IMR-90 (cell line): ENCODE measurements around the gene ZNF214. TPM values are rescaled to one million over a fixed set of nuclear protein-coding genes. Genes with fewer than 3 reads are reported as not detected.
"Not testable (repeated sequence)": the region's sequence is repeated elsewhere in the genome, so short reads cannot be mapped to it uniquely, and the experiment has no call there.

Source experiments
- ATAC-seq: fragments of 200-7000 bp; cut with Tn5 transposase; 2 replicates; pipeline ENCODE4 v1.9.1; 2020; ENCODE audit warnings: low read depth, mild to moderate bottlenecking, moderate library complexity
- BruUV-seq: library from RNA; stranded (reverse); fragments of 400-500 nt; replicated peaks from 2 replicates; lab custom pipeline; 2021; lab: Mats Ljungman, UMichigan
- CTCF ChIA-PET: fragments of 300-600 bp; formaldehyde crosslinking; extraction: SDS; loops from one replicate; lab custom pipeline; 2021; ENCODE audit warnings: antibody characterized with exemption; lab: Yijun Ruan, JAX
- POLR2A ChIA-PET: fragments of 300-600 bp; sonication (Branson Sonifier 250); formaldehyde crosslinking; loops from one replicate; lab custom pipeline; 2022; ENCODE audit warnings: antibody characterized with exemption; ENCODE audit not compliant: unreplicated experiment; lab: Charles Lee
- DNase-seq: peaks from one replicate; pipeline ENCODE4 v3.0.0; 2013
- H2AFZ ChIP-seq: replicated peaks from 2 replicates; pipeline ENCODE3; 2013; ENCODE audit warnings: low read length, mild to moderate bottlenecking; ENCODE audit not compliant: poor library complexity
- H2AK5ac ChIP-seq: 2 replicates; pipeline ENCODE4 v1.6.1; 2013; ENCODE audit warnings: low read depth, low read length, inconsistent platforms
- H2AK9ac ChIP-seq: replicated peaks from 2 replicates; pipeline ENCODE3; 2013; ENCODE audit warnings: mild to moderate bottlenecking, low read depth, low read length, moderate library complexity; ENCODE audit not compliant: poor library complexity
- H2BK120ac ChIP-seq: 2 replicates; pipeline ENCODE4 v1.6.1; 2013; ENCODE audit warnings: low read depth, low read length, inconsistent platforms
- H2BK15ac ChIP-seq: 3 replicates; pipeline ENCODE4 v1.6.1; 2013; ENCODE audit warnings: low read depth, low read length, inconsistent platforms
- H2BK20ac ChIP-seq: 2 replicates; pipeline ENCODE4 v1.6.1; 2013; ENCODE audit warnings: low read depth, mild to moderate bottlenecking, inconsistent platforms, low read length, moderate library complexity
- H2BK5ac ChIP-seq: 2 replicates; pipeline ENCODE4 v1.6.1; 2013; ENCODE audit warnings: mild to moderate bottlenecking, low read depth, low read length, inconsistent platforms; ENCODE audit not compliant: poor library complexity, severe bottlenecking
- H3K14ac ChIP-seq: replicated peaks from 2 replicates; pipeline ENCODE4 v1.6.1; 2013; ENCODE audit warnings: low read depth, low read length, inconsistent platforms
- H3K18ac ChIP-seq: 2 replicates; pipeline ENCODE4 v1.6.1; 2013; ENCODE audit warnings: low read depth, low read length, control low read depth
- H3K23ac ChIP-seq: 2 replicates; pipeline ENCODE4 v1.6.1; 2013; ENCODE audit warnings: low read depth, low read length, inconsistent platforms
- H3K27ac ChIP-seq: 2 replicates; pipeline ENCODE4 v1.5.1; 2013; ENCODE audit warnings: mild to moderate bottlenecking, control low read depth, low read length; ENCODE audit not compliant: insufficient read depth
- H3K27me3 ChIP-seq: 2 replicates; pipeline ENCODE4 v1.6.1; 2013; ENCODE audit warnings: low read length; ENCODE audit not compliant: control insufficient read depth, insufficient read depth
- H3K36me3 ChIP-seq: 2 replicates; pipeline ENCODE4 v1.6.1; 2013; ENCODE audit warnings: low read length, mixed read lengths; ENCODE audit not compliant: control insufficient read depth, insufficient read depth
- H3K4ac ChIP-seq: 2 replicates; pipeline ENCODE4 v1.6.1; 2013; ENCODE audit warnings: low read depth, low read length, inconsistent platforms
- H3K4me1 ChIP-seq: 2 replicates; pipeline ENCODE4 v1.6.1; 2013; ENCODE audit warnings: low read length, mixed read lengths; ENCODE audit not compliant: control insufficient read depth, insufficient read depth
- H3K4me2 ChIP-seq: 2 replicates; pipeline ENCODE4 v1.6.1; 2013; ENCODE audit warnings: low read depth, mild to moderate bottlenecking, control low read depth, low read length, moderate library complexity
- H3K4me3 ChIP-seq: 2 replicates; pipeline ENCODE4 v1.5.1; 2013; ENCODE audit warnings: low read depth, mild to moderate bottlenecking, control low read depth, low read length, moderate library complexity; ENCODE audit not compliant: insufficient read depth
- H3K56ac ChIP-seq: 2 replicates; pipeline ENCODE4 v1.6.1; 2013; ENCODE audit warnings: low read length, inconsistent platforms; ENCODE audit not compliant: insufficient read depth; ENCODE audit errors: extremely low read depth
- H3K79me1 ChIP-seq, 2 experiments: 2 replicates each; pipeline ENCODE4 v1.6.1; 2013; ENCODE audit warnings: low read length in 2 of 2, inconsistent platforms in 1 of 2, low read depth in 1 of 2
- H3K9ac ChIP-seq: 2 replicates; pipeline ENCODE4 v1.6.1; 2013; ENCODE audit warnings: low read depth, low read length, control low read depth
- H3K9me1 ChIP-seq: 2 replicates; pipeline ENCODE4 v1.6.1; 2013; ENCODE audit warnings: low read length, inconsistent platforms; ENCODE audit not compliant: insufficient read depth
- H3K9me3 ChIP-seq: 2 replicates; pipeline ENCODE4 v1.6.1; 2013; ENCODE audit warnings: low read length; ENCODE audit not compliant: control insufficient read depth, insufficient read depth
- H4K20me1 ChIP-seq: 2 replicates; pipeline ENCODE4 v1.6.1; 2013; ENCODE audit warnings: low read length, inconsistent platforms; ENCODE audit not compliant: insufficient read depth
- H4K5ac ChIP-seq: 2 replicates; pipeline ENCODE4 v1.6.1; 2013; ENCODE audit warnings: mild to moderate bottlenecking, low read depth, low read length, control low read depth
- H4K8ac ChIP-seq, 2 experiments: 2 replicates each; pipeline ENCODE4 v1.6.1; 2013; ENCODE audit warnings: low read depth in 2 of 2, low read length in 2 of 2, control low read depth in 1 of 2, inconsistent platforms in 1 of 2
- H4K91ac ChIP-seq: 2 replicates; pipeline ENCODE4 v1.6.1; 2013; ENCODE audit warnings: low read depth, low read length, inconsistent platforms; ENCODE audit not compliant: insufficient read depth
- CEBPB ChIP-seq: IDR thresholded peaks from 2 replicates; pipeline ENCODE4 v1.6.1; 2012; ENCODE audit warnings: low read depth, low read length, improper control_type of control experiment
- CHD1 ChIP-seq: IDR thresholded peaks from 2 replicates; pipeline ENCODE4 v1.6.1; 2012; ENCODE audit warnings: low read depth, low read length, improper control_type of control experiment
- WGBS, 2 experiments: methylation state at CpG; one replicate each; pipeline versions ENCODE4 v1.1.5 to v1.1.7; 2013; ENCODE audit warnings: missing lambda C conversion rate in 2 of 2; ENCODE audit not compliant: insufficient read length in 1 of 2; ENCODE audit errors: extremely low coverage in 2 of 2; 5-methylcytosine and 5-hydroxymethylcytosine counted together
- dilution Hi-C: fragments of 300-500 bp; cut with HindIII; formaldehyde crosslinking; loops from one replicate; pipeline ENCODE4 v1.14.3; 2018; ENCODE audit warnings: low sequenced_read_pairs; ENCODE audit not compliant: unreplicated experiment
- in situ Hi-C: fragments of 300-500 bp; cut with MboI; formaldehyde crosslinking; loops from 3 replicates; pipeline ENCODE4 v1.14.3; 2019; ENCODE audit warnings: low sequenced_read_pairs, inconsistent platforms, mixed read lengths
- intact Hi-C: fragments of 100-400 bp; cut with micrococcal nuclease; formaldehyde crosslinking; loops from 2 replicates; pipeline ENCODE4 v1.10.0; 2022
- polyA plus RNA-seq, 3 experiments: library from polyadenylated mRNA; depleted of rRNA; stranded (reverse); fragments of >200 nt; gene quantifications; 2 replicates each; pipeline ENCODE4 v1.2.3, GENCODE V29; 2012; ENCODE audit warnings: low replicate concordance in 1 of 3
- total RNA-seq: library from RNA; depleted of rRNA; stranded (reverse); fragments of >200 nt; gene quantifications from 2 replicates; pipeline ENCODE4 v1.2.3, GENCODE V29; 2012

Gene ZNF214
- total and polyA plus RNA-seq, 2 of the 4 experiments (the other 2 are of a cell fraction) = 0.82 to 2.5 TPM

- no peak overlapping the region for H3K14ac ChIP-seq
- no peak overlapping the region for H4K5ac ChIP-seq
- H3K4me3 ChIP-seq = no peak overlapping the region
- no TSS peak for BruUV-seq
- H3K4me2 ChIP-seq = no peak overlapping the region
- dilution Hi-C loops = no loop called here
- H3K4me1 ChIP-seq = no peaks in the 10 kb centered on the region
- peak; percentile 65 for DNase-seq
- no peaks in the 10 kb centered on the region for H3K9me1 ChIP-seq
- no peaks in the 10 kb centered on the region for H3K9me3 ChIP-seq
- no peaks in the 10 kb centered on the region for H3K36me3 ChIP-seq
- H2AK5ac ChIP-seq = no peak overlapping the region
- ChIA-PET CTCF (interaction anchor here (1.3 to 1.5 kb wide), 2 partner anchors 9 to 15 kb away, joined by 3 to 5 read pairs; no protein-coding TSS in a partner anchor), POLR2A (no interaction called here)
- no peak overlapping the region for H2BK20ac ChIP-seq
- no peak overlapping the region for H2AK9ac ChIP-seq
- H3K9ac ChIP-seq = no peak overlapping the region
- WGBS, 2 experiments = no CpG with 5 or more reads among the region's 2 CpGs
- peak; percentile 46 for ATAC-seq
- H3K27me3 ChIP-seq = no peaks in the 10 kb centered on the region
- H2BK5ac ChIP-seq = no peak overlapping the region
- no peak overlapping the region for H4K8ac ChIP-seq
- H4K20me1 ChIP-seq = no peaks in the 10 kb centered on the region
- intact Hi-C loops = no loop called here
- H2BK15ac ChIP-seq = no peak overlapping the region
- H4K91ac ChIP-seq = no peak overlapping the region
- H3K27ac ChIP-seq = no peak overlapping the region
- in situ Hi-C loops = no loop called here
- H3K56ac ChIP-seq = no peak overlapping the region
- no peak overlapping the region for H3K4ac ChIP-seq
- H2AFZ ChIP-seq = no peak overlapping the region
- no peak overlapping the region for H3K23ac ChIP-seq
- no peak for TF ChIP-seq CHD1
- TF ChIP-seq CEBPB = peak; percentile 66
- H2BK120ac ChIP-seq = no peak overlapping the region
- H3K18ac ChIP-seq = no peak overlapping the region
- H3K79me1 ChIP-seq = no peaks in the 10 kb centered on the region
Observed at GRCh38 chr11:6979365-6979764, 40.8 kb downstream of the ZNF214 start.

- H3K9me3 ChIP-seq, H3K36me3 ChIP-seq, BruUV-seq, H3K4me2 ChIP-seq, H2AFZ ChIP-seq, H3K79me1 ChIP-seq, H3K4ac ChIP-seq, H4K91ac ChIP-seq, H4K8ac ChIP-seq, dilution Hi-C loops, H3K4me3 ChIP-seq, H3K9ac ChIP-seq, H3K14ac ChIP-seq, H3K27ac ChIP-seq, H3K9me1 ChIP-seq, H2BK20ac ChIP-seq, H4K20me1 ChIP-seq, CTCF ChIA-PET, H3K18ac ChIP-seq, H4K5ac ChIP-seq, H2BK120ac ChIP-seq, H3K27me3 ChIP-seq, H3K4me1 ChIP-seq, H3K56ac ChIP-seq, H3K23ac ChIP-seq, in situ Hi-C loops, intact Hi-C loops, H2BK15ac ChIP-seq, H2AK5ac ChIP-seq, H2AK9ac ChIP-seq: not testable (repeated sequence)
- POLR2A ChIA-PET = interaction anchor here (0.6 kb wide), 1 partner anchor 25 kb away, joined by 3 read pairs; no protein-coding TSS in a partner anchor
- H2BK5ac ChIP-seq = peak overlapping the region; percentile 75
- DNase-seq (peak; percentile 53), ATAC-seq (peak; percentile 77)
- no CpG with 5 or more reads among the region's 4 CpGs for WGBS, 2 experiments
Observed at GRCh38 chr11:6969854-6970253, 50.3 kb downstream of the ZNF214 start.
